ENCODE measurements around the gene TRAM1L1. TPM values are rescaled to one million over a fixed set of nuclear protein-coding genes. Genes with fewer than 3 reads are reported as not detected.

TRAM1L1 gene
- 3.2 and 4.3 TPM in 2 replicates for total RNA-seq (ENCODE audit: low replicate concordance)

DNA sequence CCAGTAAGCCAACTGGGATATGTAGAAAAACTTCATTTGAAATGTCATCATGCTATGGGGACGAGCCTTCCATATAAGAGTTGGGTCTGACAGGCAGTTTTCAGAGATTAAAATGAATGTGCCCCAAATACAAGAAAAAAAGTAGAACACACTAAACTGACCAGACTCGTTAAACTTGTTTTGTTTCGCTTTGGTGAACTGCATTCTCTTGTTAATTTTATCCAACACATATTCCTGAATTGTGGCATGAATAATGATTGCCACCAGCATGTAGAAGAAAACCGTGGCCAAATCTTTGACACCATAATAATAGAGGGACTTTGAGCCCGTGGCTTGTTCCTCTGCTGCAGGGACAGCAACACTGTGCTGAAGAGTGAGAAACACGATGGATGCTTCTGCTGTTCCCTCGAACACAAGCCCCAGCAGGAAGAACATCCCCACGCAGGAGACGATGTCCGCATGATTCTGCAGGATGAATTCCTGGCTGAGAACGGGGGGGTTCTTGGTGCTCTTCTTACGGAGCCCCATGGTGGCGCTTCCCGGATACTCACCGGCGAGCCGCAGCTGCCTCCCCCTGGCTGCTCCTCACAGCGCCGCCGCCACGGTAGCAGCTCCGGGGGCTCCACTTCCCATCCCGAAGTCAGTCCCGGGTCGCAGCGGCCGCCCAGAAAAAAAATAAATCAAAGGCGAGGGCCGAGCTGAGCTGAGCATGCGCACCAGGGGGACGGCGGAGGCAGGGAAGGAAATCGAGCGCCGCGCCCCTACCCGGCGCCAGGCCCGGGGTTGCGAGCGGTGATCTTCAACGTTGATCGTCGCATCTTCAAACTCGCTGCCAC is at the start of gene TRAM1L1:
TRAM1L1 (minus strand) TSS at position 711 of the 836 bp plus-strand sequence; CDS start at position 528, 183 bp downstream.
- DNase-seq (ENCODE audit: low read depth), result peak; percentile 42
- TF ChIP-seq, protein P1, sequence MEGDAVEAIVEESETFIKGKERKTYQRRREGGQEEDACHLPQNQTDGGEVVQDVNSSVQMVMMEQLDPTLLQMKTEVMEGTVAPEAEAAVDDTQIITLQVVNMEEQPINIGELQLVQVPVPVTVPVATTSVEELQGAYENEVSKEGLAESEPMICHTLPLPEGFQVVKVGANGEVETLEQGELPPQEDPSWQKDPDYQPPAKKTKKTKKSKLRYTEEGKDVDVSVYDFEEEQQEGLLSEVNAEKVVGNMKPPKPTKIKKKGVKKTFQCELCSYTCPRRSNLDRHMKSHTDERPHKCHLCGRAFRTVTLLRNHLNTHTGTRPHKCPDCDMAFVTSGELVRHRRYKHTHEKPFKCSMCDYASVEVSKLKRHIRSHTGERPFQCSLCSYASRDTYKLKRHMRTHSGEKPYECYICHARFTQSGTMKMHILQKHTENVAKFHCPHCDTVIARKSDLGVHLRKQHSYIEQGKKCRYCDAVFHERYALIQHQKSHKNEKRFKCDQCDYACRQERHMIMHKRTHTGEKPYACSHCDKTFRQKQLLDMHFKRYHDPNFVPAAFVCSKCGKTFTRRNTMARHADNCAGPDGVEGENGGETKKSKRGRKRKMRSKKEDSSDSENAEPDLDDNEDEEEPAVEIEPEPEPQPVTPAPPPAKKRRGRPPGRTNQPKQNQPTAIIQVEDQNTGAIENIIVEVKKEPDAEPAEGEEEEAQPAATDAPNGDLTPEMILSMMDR (IDR thresholded peaks at IDR 0.05; ENCODE audit: insufficient read depth, low read length), result peak; percentile 8

DNA sequence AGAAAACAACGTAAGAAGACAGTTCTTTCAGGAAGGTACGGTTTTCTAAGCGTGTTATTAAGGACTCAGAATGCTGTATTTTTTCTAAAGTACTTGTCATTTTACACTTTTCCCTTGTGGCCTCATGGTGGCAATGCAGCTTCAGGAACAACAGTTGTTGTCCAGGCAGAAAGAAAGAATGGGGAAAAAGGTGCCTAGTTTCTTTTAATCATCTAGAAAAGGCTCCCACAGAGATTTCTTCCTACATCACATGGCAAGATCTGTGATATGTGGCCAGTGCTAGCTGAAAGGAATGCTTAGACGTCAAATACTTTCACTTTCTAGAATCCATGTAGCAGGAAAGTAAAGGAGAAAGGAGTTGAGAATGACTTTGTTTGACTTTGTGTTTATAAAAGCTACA is 49.0 kb upstream of the TRAM1L1 start:
- TF ChIP-seq, protein P1 (IDR thresholded peaks at IDR 0.05; ENCODE audit: insufficient read depth, low read length), result peak; percentile 39
- no peak overlapping the region for H3K4me3 ChIP-seq (ENCODE audit: low read depth, low read length)
- peak; percentile 48 for DNase-seq (ENCODE audit: low read depth)

More for the DNA sequence above, at the start of gene TRAM1L1:
- H3K4me3 ChIP-seq (ENCODE audit: low read depth, low read length), result peak within 1 kb of the TSS; percentile 63

DNA sequence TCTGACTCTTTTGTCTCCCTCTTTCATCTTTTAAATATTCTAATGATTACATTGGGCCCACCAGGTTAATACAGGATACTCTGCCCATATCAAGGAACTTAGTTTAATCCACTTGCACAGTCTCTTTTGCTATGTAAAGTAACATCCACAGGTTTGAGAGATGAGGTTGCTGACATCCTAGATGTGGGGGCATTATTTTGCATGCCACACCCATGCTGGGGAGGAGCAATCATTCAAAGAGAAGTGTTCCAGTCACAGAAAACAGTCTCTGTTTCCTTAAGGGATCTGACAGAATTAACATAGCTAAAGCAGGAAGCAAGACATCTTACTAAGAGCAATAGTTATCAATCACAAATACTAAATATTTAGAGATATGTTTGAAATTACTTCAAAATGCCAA is 11.5 kb upstream of the TRAM1L1 start:
- TF ChIP-seq, protein P1 (IDR thresholded peaks at IDR 0.05; ENCODE audit: insufficient read depth, low read length), result no peak
- no peak for DNase-seq (ENCODE audit: low read depth)
- no peak overlapping the region for H3K4me3 ChIP-seq (ENCODE audit: low read depth, low read length)

DNA sequence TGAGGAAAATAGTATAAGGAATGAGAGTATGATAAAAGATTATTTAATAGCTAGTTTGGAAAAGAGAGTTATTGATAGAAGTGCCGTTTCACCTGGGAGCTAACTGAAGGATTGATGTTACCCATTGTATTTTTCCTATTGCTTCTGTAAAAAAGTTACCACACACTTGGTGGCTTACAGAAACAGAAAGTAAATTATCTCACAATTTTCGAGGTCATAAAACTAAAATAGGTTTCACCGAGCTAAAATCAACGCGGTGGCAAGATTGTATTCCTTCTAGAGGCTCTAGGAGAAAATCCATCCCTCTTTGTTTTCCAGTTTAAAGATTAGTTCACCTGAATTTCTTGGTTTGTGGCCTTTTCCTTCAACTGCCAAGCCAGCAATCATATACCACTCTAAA is 11.1 kb upstream of the TRAM1L1 start:
- H3K4me3 ChIP-seq (ENCODE audit: low read depth, low read length), result no peak overlapping the region
- TF ChIP-seq, protein P1 (IDR thresholded peaks at IDR 0.05; ENCODE audit: insufficient read depth, low read length), result no peak
- no peak for DNase-seq (ENCODE audit: low read depth)

DNA sequence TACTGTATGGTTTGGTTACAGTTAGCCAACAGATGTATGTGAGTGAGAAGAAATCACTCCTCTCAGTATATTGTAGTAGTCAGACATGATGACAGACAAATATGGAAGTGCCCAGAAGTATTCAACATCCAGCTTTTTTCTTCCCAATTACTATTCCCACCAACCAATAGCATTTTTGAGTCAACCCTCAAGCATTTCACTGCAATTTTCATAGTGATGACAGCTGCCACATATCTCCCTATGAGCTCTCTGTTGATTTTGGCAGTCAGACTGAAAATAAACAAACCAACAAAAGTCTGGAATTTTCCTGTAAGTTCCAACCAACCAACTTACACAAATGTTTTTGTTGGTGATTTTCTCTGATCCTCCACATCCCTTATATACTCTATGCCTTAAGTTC is 8.2 kb upstream of the TRAM1L1 start:
- no peak for DNase-seq (ENCODE audit: low read depth)
- no peak overlapping the region for H3K4me3 ChIP-seq (ENCODE audit: low read depth, low read length)
- TF ChIP-seq, protein P1 (IDR thresholded peaks at IDR 0.05; ENCODE audit: insufficient read depth, low read length), result no peak

DNA sequence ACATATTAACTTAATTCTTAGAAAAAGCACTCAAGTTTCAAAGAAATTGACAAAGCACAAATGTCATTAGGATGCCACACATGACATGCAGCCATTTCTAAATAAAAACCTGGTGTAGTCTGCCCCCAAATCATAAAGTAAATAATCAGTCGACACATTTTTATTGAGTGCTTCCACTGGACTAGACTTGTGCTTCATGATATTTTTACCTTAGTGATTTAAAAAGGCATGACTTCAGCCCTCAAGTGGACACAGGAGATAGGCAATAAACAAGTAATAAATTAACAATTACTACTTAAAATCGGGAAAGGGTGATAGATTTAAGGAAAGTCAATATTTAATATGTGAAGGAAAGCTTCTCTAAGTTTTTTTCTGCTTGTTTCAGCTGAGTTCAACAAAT is 7.6 kb downstream of the TRAM1L1 start:
- H3K4me3 ChIP-seq (ENCODE audit: low read depth, low read length), result no peak overlapping the region
- DNase-seq (ENCODE audit: low read depth), result no peak
- TF ChIP-seq, protein P1 (IDR thresholded peaks at IDR 0.05; ENCODE audit: insufficient read depth, low read length), result no peak
